Kidney epithelial cell (primary cell): ENCODE data around the gene ELOF1. TPM values are rescaled to one million over a fixed set of nuclear protein-coding genes. Genes with fewer than 3 reads are reported as not detected.

Source experiments
- DNase-seq: peaks from one replicate; pipeline ENCODE4 v3.0.0-alpha.2; 2010; ENCODE audit warnings: low read depth
- H3K27me3 ChIP-seq: 2 replicates; pipeline ENCODE4 v1.6.0; 2011; ENCODE audit warnings: low read length; ENCODE audit not compliant: control insufficient read depth, insufficient read depth
- H3K36me3 ChIP-seq: 2 replicates; pipeline ENCODE4 v1.5.1; 2011; ENCODE audit warnings: low read length; ENCODE audit not compliant: control insufficient read depth, insufficient read depth
- H3K4me3 ChIP-seq: 2 replicates; pipeline ENCODE4 v1.5.1; 2011; ENCODE audit warnings: low read depth, mild to moderate bottlenecking, control low read depth, low read length
- total RNA-seq: library from RNA; depleted of rRNA; stranded (reverse); fragments of >200 nt; gene quantifications from 2 replicates; pipeline ENCODE4 v1.2.3, GENCODE V29; 2015
- TF ChIP-seq, protein P1 (sequence below): IDR thresholded peaks from 2 replicates; pipeline ENCODE4 v1.5.1; 2011; ENCODE audit warnings: mild to moderate bottlenecking, moderate library complexity, low read length, control low read depth, inconsistent platforms; ENCODE audit not compliant: insufficient read depth, poor library complexity, severe bottlenecking

ELOF1 gene
- total RNA-seq, 1 donor from 2014 or later = 69.6 TPM

DNA sequence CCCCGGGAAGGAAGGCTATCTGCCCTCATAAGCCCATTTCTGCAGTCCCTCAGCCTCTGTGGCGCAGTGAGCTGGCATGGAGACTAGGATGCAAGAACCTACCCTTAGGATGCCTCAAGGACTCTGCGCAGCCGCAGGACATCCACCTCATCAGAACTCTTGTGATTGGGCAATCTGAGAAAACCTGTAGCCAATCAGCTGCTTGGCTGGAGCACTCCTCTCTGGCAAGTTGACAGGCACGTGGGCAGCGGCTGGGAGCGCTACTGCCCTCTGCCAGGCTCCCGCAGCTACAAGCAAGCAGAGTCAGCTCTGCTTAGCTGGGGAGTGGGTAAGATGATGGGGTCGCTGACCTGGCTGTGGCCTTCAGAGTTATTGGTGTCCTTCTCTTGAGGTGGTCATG is 28.6 kb downstream of the ELOF1 start:
- TF ChIP-seq, protein P1, sequence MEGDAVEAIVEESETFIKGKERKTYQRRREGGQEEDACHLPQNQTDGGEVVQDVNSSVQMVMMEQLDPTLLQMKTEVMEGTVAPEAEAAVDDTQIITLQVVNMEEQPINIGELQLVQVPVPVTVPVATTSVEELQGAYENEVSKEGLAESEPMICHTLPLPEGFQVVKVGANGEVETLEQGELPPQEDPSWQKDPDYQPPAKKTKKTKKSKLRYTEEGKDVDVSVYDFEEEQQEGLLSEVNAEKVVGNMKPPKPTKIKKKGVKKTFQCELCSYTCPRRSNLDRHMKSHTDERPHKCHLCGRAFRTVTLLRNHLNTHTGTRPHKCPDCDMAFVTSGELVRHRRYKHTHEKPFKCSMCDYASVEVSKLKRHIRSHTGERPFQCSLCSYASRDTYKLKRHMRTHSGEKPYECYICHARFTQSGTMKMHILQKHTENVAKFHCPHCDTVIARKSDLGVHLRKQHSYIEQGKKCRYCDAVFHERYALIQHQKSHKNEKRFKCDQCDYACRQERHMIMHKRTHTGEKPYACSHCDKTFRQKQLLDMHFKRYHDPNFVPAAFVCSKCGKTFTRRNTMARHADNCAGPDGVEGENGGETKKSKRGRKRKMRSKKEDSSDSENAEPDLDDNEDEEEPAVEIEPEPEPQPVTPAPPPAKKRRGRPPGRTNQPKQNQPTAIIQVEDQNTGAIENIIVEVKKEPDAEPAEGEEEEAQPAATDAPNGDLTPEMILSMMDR = peak; percentile 23
- H3K4me3 ChIP-seq = no peak overlapping the region
- no peak for DNase-seq
- no peaks in the 10 kb centered on the region for H3K27me3 ChIP-seq
- no peaks in the 10 kb centered on the region for H3K36me3 ChIP-seq

DNA sequence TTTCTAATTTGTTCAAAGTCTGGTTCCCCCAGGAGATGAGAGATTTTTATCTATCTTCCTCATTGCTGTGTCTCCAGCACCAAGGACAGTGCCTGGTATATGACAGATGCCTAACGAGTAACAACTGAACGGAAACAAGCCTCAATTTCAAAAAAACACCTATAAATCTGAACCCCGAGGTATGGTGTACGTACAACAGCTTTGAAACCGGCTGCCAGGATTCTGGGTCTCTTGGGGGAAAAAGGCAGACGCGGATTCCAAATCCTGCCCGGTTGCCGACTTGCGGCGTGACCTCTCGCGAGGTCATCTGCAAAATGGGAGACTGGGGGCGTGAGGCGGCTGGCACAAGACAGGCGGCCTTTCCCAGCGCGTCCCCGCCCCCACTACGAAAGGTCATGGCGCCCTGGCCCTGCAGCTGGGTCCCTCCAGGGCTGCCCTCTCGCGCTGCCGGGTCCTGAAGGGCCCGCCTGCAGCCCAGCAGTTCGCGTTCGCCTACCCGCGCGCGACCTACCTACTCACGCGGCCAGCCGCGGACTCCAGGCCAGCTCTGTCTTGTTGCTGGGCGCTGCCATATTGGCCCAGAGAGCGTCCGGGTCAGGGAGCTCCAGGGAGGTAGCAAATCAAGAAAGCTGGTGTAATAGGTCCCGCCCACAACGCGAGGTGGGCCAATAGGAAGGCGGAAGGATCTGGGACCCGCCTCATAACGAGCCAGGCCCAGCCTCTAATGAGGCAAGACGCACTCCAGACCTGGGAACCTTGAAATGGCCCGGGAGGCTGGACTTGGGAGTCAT is 30.3 kb downstream of the ELOF1 start, which contains the start of gene ECSIT:
ECSIT (minus strand) TSS at position 584 of the 791 bp plus-strand sequence. CDS start 9,964 bp downstream, outside the sequence.
- DNase-seq = peak; percentile 95
- Histone ChIP-seq H3K36me3 (no peaks in the 10 kb centered on the region), H3K4me3 (peak within 1 kb of the TSS; percentile 61), H3K27me3 (no peaks in the 10 kb centered on the region)
- TF ChIP-seq, protein P1 = no peak

DNA sequence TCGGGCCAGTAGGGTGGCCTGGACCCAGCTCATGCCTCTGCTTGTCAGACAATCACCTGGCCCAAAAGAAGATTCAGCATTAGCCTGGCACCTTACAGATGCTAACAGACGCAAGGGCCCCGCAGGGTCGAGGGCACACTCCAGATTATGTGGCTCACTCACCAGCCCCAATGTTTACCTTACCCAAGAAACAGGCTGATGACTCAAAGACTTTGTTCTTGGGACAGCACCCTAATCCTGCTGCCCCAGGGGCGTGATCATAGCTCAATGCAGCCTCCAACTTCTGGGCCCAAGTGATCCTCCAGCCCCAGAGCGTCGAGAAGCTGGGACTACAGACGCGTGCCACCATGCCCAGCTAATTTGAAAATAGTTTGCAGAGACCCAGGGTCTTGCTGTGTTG is 39.9 kb downstream of the ELOF1 start:
- Histone ChIP-seq H3K27me3 (no peaks in the 10 kb centered on the region), H3K4me3 (no peak overlapping the region), H3K36me3 (no peaks in the 10 kb centered on the region)
- no peak for DNase-seq
- TF ChIP-seq, protein P1 = no peak

DNA sequence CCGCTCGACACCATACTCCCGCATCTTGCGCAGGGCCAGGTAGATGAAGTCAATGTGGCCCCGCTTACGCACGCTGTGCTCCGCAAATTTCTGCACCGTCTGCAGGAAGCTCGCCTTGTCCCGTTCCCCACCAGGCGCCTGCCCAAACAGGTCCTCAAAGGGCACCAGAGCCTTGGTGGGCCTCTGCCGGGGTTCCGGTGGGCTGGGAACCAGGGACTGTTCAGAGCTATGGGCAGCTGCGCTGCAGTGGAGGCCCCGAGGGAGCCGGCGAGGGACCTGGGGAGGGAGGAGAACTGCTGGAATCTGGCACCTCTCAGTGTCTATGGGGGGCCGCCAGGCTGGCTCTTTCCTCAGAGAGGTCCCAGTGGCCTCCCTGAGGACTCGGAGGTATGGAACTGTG is 45.1 kb downstream of the ELOF1 start:
- Histone ChIP-seq H3K4me3 (no peak overlapping the region), H3K27me3 (no peaks in the 10 kb centered on the region), H3K36me3 (no peaks in the 10 kb centered on the region)
- no peak for DNase-seq
- TF ChIP-seq, protein P1 = no peak

DNA sequence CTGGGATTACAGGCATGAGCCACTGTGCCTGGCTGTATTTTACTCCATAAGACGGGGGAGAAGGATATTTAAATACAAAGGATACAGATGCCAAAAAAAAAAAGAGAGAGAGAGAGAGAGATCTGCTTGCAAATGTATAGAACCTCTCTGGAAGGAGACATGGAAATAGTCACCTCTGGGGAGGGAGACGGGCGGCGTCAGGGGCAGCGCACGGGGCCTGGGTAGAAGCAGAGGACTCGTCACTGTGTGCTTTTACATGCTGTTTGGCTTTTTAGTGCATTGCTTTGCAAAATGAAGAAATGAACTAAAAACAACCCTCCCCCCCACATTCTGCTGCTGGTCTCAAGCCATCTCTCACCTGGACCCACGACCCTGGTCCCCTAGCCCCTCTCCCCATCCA is 48.6 kb downstream of the ELOF1 start:
- no peaks in the 10 kb centered on the region for H3K36me3 ChIP-seq
- DNase-seq = no peak
- TF ChIP-seq, protein P1 = no peak
- no peak overlapping the region for H3K4me3 ChIP-seq
- no peaks in the 10 kb centered on the region for H3K27me3 ChIP-seq
